ENCODE results near the gene MYRF. TPM values are rescaled to one million over a fixed set of nuclear protein-coding genes. Genes with fewer than 3 reads are reported as not detected.

Gene MYRF
- total RNA-seq, 4 donors from 2014 or later: 0.16 to 55.1 (median 29.5) TPM

DNA sequence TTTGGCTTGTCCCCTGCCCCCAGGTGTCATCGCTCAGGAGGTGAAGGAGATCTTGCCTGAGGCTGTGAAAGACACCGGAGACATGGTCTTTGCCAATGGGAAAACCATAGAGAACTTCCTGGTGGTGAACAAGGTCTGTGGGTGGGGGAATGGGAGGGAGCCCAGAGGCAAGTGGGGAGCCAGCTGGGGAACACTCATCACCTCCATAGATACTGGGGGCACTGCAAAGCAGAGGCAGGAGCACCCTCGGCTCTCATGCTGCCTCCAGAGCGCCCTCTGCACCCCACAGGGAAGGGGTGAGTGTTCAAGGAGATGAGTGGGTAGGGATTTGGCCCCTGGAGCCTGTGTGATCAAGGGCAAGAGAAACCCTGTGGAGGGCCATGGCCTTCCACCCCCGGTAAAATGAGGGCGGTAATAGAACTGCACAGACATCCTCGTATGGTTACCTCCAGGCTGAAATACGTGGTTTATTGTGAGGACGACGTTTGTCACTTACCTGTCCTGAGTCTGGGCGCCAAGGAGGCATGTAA is 26.0 kb downstream of the MYRF start:
- TF ChIP-seq, protein P1, sequence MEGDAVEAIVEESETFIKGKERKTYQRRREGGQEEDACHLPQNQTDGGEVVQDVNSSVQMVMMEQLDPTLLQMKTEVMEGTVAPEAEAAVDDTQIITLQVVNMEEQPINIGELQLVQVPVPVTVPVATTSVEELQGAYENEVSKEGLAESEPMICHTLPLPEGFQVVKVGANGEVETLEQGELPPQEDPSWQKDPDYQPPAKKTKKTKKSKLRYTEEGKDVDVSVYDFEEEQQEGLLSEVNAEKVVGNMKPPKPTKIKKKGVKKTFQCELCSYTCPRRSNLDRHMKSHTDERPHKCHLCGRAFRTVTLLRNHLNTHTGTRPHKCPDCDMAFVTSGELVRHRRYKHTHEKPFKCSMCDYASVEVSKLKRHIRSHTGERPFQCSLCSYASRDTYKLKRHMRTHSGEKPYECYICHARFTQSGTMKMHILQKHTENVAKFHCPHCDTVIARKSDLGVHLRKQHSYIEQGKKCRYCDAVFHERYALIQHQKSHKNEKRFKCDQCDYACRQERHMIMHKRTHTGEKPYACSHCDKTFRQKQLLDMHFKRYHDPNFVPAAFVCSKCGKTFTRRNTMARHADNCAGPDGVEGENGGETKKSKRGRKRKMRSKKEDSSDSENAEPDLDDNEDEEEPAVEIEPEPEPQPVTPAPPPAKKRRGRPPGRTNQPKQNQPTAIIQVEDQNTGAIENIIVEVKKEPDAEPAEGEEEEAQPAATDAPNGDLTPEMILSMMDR (IDR thresholded peaks at IDR 0.05): no peak
- no peak for ATAC-seq (ENCODE audit: low FRiP score)
- no peak for DNase-seq (ENCODE audit: low spot score)

DNA sequence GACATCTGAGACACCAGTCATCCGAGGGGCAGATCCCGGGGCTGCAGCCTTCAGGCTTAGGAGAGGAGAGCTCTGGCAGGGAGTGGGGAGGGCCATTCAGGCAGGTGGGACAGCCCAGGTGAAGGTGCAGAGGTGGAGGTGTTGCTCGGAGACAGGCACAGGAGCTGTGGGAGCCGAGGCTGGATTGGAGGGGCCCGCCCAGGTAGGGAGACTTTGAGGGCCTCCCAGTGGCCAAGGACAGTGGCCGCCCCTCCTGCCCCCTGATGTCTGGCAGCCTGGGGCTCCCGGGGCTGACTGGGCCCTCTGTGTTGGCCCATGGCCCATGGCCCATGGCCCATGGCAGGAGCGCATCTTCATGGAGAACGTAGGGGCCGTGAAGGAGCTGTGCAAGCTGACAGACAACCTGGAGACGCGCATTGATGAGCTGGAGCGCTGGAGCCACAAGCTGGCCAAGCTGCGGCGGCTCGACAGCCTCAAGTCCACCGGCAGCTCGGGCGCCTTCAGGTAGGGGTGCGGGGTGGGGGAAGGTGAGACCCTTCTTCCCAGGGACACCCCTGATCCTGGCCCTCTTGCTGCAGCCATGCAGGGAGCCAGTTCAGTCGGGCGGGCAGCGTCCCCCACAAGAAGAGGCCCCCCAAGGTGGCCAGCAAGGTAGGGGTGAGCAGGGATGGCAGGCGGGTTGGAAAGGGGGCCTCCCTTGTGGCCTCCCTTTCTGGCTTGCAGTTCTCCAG is 26.6 kb downstream of the MYRF start:
- TF ChIP-seq, protein P1 (IDR thresholded peaks at IDR 0.05): no peak
- ATAC-seq (ENCODE audit: low FRiP score): no peak
- DNase-seq (ENCODE audit: low spot score): no peak

DNA sequence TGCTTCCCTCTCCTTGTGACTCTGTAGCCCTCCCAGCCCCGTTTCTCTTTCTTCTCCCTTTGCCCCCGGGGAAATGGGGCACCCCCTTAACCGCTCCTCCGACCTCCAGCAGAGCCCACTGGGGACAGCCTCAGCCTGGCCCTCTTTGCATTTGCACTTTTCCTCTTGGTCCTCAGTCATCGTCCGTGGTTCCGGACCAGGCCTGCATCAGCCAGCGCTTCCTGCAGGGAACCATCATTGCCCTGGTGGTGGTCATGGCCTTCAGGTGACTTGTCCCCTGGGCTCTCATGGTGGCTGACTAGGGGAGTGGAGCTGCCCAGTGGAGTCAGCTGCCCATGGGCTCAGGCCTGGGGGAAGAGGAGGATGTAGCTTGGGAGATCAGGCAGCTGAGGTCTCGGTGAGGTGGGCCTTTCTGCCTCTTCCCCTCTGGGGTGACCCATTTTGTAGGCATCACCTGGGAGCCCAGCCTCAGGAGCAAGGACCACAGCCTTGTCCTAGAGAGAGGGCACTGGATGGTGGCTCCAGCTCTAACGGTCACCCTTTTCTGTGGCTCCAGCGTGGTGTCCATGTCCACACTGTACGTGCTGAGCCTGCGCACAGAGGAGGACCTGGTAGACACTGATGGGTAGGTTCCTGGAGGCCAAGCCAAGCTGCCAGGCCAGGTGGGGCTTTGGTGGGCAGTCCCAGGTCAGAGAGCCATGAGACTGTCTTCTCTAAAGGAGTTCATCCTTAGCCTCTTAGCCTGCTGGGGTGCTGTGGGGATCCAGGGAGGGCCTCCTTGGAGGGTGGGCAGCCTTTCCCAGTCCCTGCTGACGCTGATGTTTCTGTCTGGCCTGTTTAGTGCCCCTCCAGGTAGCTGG is 27.5 kb downstream of the MYRF start:
- TF ChIP-seq, protein P1 (IDR thresholded peaks at IDR 0.05): no peak
- ATAC-seq (ENCODE audit: low FRiP score) (no peak), DNase-seq (ENCODE audit: low spot score) (no peak)

DNA sequence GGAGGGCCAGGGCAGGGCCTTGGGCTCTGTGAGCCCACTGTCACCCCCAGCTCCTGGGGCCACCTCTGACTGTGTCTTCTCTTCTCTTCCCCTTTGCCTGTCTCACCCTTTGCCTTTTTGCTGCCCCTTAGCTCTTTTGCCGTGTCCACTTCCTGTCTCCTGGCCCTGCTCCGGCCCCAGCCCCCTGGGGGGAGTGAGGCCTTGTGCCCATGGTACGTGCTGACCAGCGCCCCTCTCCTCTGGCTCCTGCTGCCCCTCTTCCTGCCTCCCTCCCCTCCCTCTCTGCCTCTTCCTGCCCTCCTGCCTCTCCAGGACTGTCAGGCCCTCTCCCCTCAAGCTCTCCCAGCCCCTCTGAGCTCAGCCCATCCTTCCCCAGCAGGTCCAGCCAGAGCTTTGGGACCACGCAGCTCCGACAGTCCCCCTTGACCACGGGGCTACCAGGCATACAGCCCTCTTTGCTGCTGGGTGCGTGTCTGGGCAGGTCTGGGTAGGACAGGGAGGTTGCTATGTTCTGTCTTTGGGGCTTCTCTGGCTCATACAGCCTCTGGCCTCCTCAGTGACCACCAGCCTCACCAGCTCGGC is 28.2 kb downstream of the MYRF start:
- DNase-seq (ENCODE audit: low spot score): no peak
- TF ChIP-seq, protein P1 (IDR thresholded peaks at IDR 0.05): no peak
- no peak for ATAC-seq (ENCODE audit: low FRiP score)

DNA sequence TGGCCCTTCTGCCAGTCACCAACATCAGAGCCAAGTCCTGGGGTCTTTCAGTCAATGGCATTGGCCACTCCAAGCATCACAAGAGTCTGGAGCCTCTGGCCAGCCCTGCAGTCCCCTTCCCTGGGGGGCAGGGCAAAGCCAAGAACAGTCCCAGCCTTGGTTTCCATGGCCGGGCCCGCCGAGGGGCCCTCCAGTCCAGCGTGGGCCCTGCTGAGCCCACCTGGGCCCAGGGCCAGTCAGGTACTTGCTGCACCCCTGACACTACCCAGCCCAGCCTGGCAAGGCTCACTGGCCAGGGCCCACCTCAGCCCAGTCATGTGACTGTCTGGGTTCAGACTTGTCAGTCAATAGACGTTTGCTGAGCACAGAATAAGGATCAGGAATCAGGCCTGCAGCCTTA is 29.1 kb downstream of the MYRF start:
- TF ChIP-seq, protein P1 (IDR thresholded peaks at IDR 0.05): no peak
- DNase-seq (ENCODE audit: low spot score): no peak
- no peak for ATAC-seq (ENCODE audit: low FRiP score)

DNA sequence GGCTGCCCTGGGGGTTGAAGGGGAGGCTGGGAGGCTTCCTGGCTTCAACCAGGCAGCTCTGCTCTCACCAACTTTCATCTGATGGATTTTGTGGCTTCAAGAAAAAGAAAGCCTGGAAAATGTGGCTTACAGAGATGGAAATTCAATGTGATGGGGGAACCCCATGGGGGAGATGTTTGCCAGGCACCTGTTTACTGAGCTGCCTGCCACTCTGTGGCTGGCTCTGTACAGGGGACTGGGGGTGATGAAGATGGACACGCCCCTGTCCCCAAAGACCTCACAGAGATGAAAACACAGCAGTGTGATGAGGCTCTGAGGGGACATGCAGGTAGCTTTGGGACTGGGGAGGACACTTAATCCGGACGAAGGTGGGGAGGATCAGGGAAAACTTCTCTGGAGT is 29.9 kb downstream of the MYRF start:
- ATAC-seq (ENCODE audit: low FRiP score): no peak

More for the DNA sequence above, 29.9 kb downstream of the MYRF start:
- TF ChIP-seq, protein P1 (IDR thresholded peaks at IDR 0.05): no peak
- DNase-seq (ENCODE audit: low spot score): no peak
